GM10266 (cell line): ENCODE data around the gene C19orf38.

ENCODE experiments used
- DNase-seq: peaks from one replicate; pipeline ENCODE4 v3.0.0; 2012; ENCODE audit errors: extremely low spot score
- CTCF ChIP-seq: IDR thresholded peaks from 2 replicates; pipeline ENCODE4 v1.5.1; 2012; ENCODE audit warnings: mild to moderate bottlenecking, low read depth; ENCODE audit not compliant: control insufficient read depth, insufficient read depth; ENCODE audit errors: missing control alignments

The C19orf38 gene

GRCh38 chr19:10884274-10884673, 36.1 kb downstream of the C19orf38 start:
- DNase-seq, result no peak
- TF ChIP-seq CTCF, result no peak

- TF ChIP-seq CTCF, result no peak
- DNase-seq, result no peak
Observed at GRCh38 chr19:10885201-10886169, 37.3 kb downstream of the C19orf38 start.

GRCh38 chr19:10887616-10888367, 39.6 kb downstream of the C19orf38 start:
- no peak for TF ChIP-seq CTCF
- DNase-seq, result no peak

DNA sequence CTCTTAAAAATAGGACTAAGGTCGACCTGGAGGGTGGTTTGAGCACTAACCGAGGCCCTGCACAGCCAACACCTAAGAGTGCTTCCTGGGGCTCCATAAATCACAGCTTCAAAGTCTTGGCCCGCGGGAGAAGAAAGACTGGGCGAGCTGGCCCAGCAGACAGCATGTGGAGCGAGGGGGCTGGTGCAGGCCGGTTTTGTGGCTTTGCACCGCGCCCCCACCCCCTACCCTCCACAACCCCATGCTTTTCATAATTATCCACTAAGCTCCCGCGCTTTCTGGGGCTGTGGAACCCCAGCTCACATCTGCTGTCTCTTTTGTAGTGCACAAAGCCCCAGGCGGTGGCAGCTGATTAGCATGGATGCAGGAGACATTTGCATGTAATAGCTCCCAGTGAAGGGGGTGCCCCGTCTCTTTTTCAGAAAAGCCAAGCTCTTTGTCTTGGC, 40.2 kb downstream of the C19orf38 start:
- no peak for DNase-seq
- TF ChIP-seq CTCF, result no peak

GRCh38 chr19:10889880-10890279, 41.7 kb downstream of the C19orf38 start:
- no peak for TF ChIP-seq CTCF
- no peak for DNase-seq

- no peak for DNase-seq
- no peak for TF ChIP-seq CTCF
Observed at GRCh38 chr19:10891405-10892086, 43.3 kb downstream of the C19orf38 start.
